Activated T-helper 1 cell treated with anti-CD3 and anti-CD28 coated beads, Interleukin-2, amount 50 U/mL, for 16 hours (primary cell): ENCODE data around the gene FAM53B.
"Not testable (repeated sequence)": the region's sequence is repeated elsewhere in the genome, so short reads cannot be mapped to it uniquely, and the experiment has no call there.

Source experiments
- DNase-seq, 2 donors: peaks; one replicate each; pipeline ENCODE4 v3.0.0-alpha.2; 2020; ENCODE audit warnings: low read depth in 1 of 2, low spot score in 1 of 2

The FAM53B gene, protein sequence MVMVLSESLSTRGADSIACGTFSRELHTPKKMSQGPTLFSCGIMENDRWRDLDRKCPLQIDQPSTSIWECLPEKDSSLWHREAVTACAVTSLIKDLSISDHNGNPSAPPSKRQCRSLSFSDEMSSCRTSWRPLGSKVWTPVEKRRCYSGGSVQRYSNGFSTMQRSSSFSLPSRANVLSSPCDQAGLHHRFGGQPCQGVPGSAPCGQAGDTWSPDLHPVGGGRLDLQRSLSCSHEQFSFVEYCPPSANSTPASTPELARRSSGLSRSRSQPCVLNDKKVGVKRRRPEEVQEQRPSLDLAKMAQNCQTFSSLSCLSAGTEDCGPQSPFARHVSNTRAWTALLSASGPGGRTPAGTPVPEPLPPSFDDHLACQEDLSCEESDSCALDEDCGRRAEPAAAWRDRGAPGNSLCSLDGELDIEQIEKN

DNA sequence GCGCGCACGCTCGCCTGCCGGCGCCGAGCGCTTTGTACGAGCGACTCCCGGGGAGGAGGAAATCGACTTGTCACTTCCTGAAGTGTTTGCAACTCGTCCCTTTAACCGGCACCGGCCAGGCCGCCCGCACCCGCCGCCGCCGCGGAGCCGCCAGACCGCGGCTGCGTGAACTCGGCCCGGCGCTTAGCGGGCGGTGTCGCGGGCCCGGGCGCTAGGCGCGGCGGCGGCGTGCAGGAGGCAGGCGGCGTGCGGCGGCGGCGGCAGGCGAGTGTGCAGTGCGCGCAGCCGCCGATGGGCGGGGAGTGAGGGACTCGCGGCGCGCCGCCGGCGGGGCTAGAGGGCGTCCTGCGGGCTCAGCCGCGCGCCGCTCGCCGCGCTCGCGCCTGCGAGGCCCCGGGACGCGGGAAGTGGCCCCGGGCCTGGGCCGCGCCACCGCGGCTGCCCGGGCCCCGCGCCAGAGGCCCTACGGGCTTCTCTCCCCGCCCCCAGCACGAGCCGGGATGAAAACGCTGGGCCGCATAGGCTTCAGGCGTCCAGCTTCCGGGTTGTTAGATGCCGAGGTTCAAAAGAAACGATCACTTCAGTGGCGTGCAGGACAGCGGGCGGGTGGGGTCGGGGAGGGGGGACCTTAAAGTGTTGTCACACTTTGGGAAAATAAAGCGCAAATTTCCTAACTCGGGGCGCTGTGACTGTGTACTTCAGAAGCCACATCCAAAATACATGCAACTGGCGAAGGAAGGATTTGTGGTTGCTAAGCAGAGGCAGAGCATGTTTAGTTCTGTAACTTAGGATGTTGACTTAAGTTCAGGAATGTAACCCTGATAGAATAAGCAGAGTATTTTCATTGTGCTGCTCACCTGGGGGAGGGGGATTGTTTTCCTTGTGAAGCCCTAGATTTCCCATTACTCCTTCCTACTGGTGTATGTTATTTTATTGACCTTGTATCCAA, at the start of gene FAM53B:
FAM53B (minus strand) TSS at position 277 of the 949 bp plus-strand sequence. CDS start 37,665 bp downstream, outside the sequence.
- DNase-seq, result peak; percentile 51 to 72

DNA sequence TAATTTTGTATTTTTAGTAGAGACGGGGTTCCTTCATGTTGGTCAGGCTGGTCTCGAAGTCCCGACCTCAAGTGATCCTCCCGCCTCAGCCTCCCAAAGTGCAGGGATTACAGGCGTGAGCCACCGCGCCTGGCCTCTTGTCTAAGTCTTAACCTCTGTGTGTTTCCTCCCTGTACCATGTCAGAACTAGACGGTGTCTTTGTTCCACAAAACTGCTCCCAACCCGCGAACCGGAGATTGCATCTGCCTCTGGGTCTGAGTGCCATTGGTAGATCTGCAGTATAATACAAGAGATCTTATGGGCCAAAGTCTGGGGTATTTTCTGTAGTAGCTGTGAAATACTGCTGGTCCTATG, 48.8 kb upstream of the FAM53B start:
- DNase-seq, result no peak

DNA sequence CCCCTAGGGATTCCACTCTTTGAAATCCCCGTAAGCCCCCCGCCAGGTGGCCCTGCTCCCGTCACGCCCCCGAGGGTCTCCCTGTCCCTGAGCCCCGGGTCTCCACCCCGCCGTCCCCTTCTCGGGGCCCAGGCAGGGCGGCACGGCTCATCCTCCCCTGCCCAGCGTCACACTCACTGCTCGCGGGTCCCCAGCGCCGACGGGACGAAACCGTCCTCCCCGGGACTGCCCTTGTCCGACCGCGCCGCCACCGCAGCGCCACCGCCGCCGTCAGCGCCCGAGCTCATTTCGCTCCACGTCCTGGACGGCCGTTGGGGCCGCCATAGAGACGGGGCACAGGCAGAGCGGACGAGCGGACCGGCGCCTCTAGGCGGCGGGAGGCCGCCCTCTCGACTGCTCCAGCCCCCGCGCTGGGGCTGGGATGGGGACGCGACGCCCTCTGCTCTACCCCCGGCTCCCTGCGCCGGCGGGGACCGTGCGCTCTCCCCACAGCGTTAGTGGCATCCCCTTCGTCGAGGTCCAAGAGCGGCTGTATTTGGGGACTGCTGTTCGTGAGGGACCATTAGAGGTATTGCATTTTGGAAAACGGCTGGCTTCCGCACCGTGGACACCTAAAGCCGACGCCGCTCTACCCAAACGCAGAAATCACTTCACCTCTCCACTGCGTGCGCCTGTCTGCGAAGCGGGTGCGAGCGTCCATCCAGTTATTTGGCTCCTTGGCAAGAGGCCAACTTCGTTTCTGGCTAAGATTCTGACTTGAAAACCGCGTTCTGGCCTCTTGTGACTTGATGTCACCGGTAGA, 47.6 kb upstream of the FAM53B start, which contains the start of gene EEF1AKMT2:
EEF1AKMT2 (minus strand) TSS at position 341 of the 802 bp plus-strand sequence; CDS start at position 287, 54 bp downstream.
- peak; percentile 52 to 75 for DNase-seq

DNA sequence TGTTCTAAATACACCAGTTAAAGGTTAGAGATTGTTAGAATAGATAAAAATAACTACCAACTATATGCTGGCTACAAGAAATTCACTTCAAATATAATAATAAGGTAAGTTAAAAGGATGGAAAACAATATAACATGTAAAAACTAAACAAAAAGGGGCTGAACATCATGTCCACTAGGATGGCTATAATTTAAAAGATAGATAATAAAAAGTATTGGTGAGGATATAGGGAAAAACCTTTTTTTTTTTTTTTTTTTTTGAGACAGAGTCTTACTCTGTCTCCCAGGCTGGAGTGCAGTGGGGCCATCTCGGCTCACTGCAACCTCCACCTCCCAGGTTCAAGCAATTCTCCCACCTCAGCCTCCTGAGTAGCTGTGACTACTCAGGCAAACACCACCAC, 38.7 kb upstream of the FAM53B start:
- DNase-seq, result not testable (repeated sequence)

DNA sequence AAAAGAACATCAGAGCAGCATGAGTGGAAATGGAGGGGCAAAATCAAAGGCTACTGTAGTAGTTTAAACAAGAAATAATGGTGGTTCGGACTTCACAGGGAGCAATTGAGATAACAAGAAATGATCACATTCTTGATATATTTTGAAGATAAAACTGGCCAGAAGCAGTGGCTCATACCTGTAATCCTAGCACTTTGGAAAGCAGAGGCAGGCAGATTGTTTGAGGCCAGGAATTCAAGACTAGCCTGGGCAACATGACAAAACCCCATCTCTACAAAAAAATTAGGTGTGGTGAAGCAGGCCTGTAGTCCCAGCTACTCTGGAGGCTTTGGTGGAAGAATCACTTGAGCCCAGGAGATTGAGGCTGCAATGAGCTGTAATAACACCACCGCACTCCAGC, 24.6 kb upstream of the FAM53B start:
- DNase-seq, result no peak

DNA sequence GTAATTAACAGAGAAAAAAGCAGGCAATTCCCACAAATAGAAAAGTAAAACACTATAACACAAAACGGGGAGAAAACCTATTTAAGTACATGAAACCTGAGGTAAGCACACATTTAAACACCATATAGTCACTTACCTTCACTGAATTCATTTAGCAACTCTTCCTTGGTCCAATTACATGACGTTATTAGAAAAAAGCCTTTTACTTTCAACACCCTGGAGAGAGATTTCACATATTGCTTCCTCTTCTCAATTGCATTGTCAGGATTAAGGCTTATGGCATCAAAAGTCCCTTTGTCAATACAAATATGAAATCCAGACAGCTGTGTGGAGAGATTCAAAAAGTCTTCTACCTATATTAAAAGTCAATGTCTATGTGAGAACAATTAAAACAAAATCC, 21.1 kb upstream of the FAM53B start:
- no peak for DNase-seq

DNA sequence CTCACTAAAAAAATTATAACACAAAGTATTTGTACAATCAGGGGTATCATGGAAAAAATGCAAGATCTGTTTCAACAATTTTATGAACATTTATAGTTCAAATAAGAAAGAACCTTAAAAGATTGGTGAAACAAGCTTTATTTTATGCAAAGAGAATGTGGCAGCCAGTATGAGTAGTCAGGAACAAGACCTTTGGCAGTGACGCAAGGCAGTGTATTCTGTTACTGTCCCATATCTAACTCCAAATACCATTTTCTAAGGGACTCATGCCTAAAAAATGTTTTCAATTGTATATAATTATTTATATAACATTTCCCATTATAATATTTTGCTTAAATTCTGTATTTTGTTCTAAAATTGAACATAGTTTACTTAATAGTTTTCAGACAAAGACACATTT, 19.1 kb upstream of the FAM53B start:
- DNase-seq, result no peak

DNA sequence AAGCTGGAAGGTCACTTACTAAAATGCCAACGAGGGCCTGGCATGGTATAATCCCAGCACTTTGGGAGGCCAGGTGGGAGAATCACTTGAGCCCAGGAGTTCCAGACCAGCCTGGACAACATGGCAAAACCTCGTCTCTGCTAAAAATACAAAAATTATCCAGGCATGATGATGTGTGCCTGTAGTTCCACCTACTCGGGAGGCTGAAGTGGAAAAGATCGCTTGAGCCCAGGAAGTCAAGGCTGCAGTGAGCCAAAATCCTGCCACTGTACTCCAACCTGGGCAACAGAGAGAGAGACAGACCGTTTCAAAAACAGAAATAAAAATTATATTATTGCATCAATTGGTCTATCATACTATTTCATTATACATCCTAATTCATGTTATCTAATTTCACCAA, 18.1 kb upstream of the FAM53B start:
- DNase-seq, result no peak

DNA sequence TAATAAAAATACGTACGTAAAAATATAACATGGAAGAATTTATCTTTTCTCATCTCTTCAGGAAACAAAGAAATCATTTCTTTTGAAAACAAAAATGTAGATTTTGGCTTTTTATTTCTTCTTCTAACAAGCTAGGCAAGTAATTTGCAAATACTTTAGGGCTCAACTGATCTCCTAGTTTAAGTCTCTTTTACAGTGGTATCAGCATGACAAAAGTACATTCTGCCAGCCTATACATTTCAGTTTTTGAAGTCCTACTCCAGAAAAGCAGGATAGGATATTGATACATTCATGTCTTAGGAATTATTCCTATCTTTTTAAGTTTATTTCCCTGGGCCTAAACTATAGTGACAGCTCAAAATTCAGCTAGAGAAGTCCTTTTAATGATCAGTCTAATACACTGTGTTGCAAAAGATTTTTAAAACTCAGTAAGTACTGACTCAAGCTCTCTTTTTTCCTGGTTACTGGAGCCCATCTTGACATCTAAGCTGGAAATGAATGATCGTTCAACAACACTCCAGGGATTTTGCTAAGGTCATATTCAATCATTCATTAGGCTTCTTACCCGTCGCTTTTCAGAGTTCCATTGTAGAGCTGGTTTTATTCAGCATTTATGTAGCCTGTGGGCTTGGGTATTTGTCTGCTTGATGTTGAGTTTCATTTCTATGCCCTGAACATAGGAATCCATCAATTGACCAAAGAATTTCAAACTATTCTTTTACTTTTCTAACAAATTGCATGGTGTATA, 12.2 kb upstream of the FAM53B start:
- DNase-seq, result no peak

DNA sequence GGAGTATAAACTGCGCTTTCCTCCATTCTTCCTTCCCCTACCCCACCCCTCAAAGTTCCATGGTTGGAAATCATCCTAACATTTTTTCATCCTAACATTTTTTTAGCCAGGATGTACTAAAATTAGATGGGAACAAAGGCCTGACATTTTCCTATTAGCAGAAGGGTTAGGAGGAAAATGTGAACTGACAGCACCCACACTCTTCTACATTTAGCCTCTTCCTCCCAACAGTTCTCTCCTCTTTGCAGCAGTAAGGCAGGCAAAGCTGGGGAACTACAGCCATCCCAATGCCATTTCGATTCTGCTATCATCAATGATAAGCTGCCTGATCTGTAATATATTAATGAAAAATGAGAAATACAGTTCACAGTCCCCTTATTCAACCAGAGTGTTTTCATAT, 11.4 kb upstream of the FAM53B start:
- DNase-seq, result no peak

DNA sequence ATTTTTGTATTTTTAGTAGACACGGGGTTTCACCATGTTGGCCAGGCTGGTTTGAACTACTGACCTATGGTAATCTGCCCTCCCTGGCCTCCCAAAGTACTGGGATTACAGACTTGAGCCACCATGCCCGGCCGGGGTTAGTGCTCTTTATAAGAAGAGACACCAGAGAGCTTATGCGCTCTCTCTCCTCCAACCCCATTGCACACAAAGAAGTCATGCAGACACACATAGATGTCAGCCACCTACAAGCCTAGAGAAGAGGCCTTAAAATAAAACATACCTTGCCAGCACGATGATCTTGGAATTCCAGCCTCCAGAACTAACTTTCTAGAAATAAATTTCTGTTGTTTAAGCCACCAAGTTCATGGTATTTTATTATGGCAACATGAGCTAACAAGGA, 10.0 kb upstream of the FAM53B start:
- DNase-seq, result no peak

DNA sequence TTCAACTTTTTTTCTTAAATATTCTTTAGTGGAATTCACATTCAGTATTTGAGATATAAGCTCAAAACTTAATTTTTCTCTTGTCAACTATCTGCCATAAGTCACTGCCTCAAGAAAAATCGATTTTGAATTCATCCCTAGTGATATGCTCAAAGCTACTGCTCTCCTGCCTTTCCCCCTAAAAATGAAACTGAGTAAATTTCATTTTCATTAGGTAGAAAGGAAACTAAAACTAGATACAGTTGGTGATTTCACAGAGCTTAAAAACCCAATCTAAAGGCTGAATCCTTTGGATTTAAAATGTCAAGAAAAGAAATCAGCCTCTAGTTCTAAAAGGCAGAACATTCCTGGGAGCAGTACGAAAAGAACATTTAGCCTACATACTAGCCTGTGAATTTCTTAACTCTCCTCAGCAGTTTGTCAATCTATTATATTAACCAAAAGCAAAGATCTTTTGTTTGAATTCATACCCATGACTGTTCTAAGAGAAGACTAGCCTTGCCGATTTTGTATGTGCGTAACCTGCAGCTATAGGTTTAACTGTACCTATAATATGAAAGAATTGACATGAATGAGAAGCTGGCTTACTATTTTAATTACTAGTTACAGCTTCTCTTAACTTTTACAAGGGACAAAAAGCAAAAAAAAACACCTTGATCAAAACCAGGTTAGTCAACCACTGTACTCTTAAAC, 4.9 kb upstream of the FAM53B start:
- DNase-seq, result no peak

DNA sequence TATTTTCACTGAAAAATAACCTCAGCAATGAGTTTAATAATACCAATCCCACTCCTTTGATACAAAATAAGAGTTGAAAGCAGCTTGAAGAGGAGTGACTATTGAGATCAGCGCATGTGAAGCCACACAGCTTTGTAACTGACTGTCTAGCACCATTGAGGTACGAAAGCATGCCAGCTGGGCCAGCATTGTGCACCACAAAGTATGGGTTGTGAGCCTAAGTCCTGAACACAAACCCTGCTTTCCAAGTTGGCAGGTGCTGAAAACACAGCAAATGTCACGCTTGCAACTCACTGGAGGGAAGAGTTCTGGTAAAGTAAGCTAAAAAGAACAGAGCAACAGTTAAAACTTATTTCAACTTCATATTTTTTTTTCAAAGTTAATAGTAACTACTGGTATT, 4.0 kb upstream of the FAM53B start:
- DNase-seq, result no peak

DNA sequence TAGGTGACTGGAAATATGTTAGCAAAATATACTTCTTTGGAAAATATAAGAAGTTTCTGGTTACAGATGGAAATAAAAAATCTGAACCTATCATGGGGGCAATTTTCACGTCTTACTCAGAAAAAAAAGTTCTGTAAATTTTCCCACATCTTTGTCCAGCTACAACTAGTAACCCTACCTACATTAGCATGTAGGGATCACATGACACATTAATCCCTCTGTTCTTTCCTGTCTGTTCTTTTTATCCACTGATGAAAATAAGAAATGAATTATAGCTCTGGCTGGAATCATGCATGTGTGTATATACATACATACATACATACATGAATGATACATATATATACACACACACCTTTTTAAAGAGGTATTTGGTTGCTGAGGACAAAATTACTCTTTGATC, 3.6 kb upstream of the FAM53B start:
- DNase-seq, result no peak

DNA sequence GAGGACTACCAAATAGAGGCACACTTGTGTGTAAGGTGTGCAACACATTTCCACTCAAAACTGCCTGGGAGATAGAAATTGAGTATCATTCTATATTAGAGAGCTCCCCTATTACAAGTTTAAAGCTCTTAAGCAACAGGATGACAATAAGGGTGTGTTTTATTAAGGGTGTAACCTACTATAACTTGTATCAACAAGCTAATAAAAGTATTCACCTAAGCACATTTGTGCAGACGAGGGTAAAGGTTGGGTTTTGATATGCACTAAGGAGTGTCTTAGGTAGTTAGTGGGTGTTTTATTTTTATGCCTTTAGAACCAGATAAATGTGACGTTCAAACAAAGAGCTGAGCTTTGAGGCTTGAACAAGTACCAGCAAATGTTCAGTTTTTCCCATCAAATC, 2.8 kb upstream of the FAM53B start:
- DNase-seq, result no peak

DNA sequence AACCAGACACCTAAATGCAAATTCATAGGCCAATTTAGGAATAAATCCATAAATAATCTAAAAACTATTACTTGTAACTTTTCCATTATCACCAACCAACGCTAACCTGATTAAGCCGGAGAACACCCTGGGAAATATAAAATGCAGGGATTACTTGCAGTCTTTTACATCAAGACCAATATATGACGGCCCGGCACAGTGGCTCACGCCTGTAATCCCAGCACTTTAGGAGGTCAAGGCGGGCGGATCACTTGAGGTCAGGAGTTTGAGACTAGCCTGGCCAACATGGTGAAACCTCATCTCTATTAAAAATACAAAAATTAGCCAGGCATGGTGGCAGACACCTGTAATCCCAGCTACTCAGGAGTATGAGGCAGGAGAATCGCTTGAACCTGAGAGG, 2.3 kb upstream of the FAM53B start:
- DNase-seq, result not testable (repeated sequence)

DNA sequence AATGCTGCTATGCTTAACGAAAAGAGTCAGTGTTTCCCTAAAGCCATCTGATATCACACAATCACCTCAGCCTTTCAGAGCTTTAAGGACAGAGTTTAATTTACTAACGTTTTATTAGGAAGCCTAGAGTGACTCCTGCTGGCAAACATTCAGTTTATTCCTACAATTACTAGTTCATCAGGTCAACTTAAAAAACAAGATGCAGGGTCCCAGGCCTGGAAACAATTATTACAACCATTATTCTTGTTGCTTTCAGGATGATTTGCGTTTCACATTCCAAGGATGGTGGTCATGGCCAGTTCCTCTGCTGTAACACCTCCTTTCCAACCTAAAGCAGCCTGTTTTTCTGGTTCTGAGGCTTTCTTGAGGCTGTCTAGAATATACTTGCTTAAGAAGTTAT, 1.5 kb upstream of the FAM53B start:
- no peak for DNase-seq

DNA sequence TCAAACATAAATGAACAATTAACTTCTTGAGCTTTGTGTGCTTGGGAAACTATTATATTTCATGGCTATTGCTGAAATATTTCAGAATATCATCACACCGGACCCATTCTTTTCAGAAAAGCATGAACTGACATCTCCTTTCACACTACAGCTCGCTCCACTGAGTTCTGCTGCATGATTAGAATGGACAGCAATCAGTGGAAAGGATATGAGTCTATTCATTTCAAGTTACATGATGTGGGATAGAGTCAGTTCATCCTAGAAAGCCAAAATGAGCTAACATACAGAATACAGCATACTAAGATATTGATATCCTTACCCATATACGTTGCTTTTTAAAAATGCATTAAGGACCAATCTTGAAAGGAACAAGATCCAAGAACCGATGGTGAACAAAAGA, 1.1 kb upstream of the FAM53B start:
- DNase-seq, result no peak

DNA sequence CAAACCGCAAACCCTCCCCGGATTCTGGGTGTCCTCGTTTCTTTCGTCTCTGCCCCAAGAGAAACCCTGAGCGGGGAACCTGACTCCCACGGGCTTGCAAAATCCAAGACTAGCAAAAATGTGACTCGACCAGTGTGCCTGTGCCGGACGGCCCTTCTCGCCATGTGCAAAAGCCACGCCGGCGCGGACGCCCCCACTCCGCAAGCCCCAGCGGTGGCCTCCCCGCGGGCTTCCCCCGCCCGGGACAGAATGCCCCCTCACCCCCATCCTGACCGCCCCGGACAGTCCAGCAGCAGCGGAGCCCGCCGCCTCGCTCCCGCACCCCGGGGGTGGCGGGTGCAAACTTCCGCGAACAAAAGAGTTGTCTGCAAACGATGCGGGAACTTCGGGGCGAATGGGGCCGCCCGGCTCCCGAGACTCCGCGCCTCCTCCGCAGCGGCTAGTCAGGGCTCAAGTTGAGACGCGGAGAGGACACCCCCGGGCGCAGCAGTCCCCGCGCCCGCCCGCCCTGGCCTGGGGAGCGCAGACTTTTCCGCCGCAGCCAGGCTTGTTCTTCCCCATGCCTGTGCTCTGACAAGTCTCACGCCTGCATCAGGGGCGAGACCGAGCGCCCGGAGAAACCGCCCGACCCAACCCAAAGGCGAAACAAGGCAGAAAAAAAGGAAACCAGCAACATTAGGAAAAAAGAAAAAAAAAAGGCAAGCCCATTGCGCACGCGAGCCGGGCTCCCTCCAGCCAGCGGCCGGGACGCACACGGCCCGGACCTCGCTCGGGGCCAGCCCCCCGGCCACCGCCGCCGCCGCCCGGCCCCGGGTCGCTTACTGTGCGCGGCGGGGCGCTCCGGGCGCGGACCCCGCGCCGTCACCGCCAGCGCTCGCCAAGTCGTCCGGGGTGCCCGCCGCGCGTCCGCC, 732 bp downstream of the FAM53B start:
- no peak for DNase-seq
